ENCODE measurements around the gene TCERG1L. TPM values are rescaled to one million over a fixed set of nuclear protein-coding genes. Genes with fewer than 3 reads are reported as not detected.

TCERG1L gene
- total RNA-seq, 1 donor from 2014 or later: not detected

DNA sequence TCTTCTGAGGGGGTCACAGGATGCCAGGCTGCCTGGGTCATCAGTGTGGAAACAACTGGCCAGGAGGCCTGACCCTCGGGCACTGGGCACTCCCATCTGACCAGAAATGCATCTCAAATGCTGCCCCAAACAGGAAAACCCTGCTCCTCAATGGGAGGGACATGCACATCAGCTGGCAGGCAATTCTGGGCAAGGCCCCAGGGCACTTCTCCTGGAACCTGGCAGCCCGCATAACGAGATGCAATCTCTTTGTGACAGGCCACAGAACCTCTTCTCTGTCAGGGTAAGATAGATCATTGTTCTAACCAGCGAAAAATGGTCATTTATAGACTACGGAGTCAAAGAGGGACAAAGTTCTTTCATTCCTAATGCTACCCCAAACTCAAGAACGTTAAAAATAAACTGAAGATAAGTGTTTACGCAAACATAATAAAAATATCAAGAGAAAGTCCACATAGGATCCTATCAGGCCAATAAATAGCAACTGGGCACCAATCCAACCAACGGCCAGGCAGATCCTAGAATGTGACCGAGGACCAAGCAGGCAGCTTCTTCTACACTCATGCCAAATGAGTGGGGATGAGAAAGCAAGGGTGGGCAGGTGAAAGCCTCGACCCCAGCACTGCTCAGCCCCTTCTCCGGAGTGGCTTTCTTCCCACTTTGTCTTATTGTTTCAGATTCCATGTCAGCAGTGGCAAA lies 212.3 kb downstream of the TCERG1L start:
- no peak overlapping the region for H3K4me3 ChIP-seq
- H3K36me3 ChIP-seq: no peaks in the 10 kb centered on the region
- TF ChIP-seq, protein P1, sequence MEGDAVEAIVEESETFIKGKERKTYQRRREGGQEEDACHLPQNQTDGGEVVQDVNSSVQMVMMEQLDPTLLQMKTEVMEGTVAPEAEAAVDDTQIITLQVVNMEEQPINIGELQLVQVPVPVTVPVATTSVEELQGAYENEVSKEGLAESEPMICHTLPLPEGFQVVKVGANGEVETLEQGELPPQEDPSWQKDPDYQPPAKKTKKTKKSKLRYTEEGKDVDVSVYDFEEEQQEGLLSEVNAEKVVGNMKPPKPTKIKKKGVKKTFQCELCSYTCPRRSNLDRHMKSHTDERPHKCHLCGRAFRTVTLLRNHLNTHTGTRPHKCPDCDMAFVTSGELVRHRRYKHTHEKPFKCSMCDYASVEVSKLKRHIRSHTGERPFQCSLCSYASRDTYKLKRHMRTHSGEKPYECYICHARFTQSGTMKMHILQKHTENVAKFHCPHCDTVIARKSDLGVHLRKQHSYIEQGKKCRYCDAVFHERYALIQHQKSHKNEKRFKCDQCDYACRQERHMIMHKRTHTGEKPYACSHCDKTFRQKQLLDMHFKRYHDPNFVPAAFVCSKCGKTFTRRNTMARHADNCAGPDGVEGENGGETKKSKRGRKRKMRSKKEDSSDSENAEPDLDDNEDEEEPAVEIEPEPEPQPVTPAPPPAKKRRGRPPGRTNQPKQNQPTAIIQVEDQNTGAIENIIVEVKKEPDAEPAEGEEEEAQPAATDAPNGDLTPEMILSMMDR (IDR thresholded peaks at IDR 0.05): no peak
- no peaks in the 10 kb centered on the region for H3K4me1 ChIP-seq
- peak; percentile 22 for DNase-seq
- intact Hi-C loops (cut with DNase I): no loop called here
- no peak for ATAC-seq
- H3K27me3 ChIP-seq (ENCODE audit: low read depth): no peaks in the 10 kb centered on the region
- H3K27ac ChIP-seq: no peak overlapping the region
- H3K9me3 ChIP-seq: no peaks in the 10 kb centered on the region

DNA sequence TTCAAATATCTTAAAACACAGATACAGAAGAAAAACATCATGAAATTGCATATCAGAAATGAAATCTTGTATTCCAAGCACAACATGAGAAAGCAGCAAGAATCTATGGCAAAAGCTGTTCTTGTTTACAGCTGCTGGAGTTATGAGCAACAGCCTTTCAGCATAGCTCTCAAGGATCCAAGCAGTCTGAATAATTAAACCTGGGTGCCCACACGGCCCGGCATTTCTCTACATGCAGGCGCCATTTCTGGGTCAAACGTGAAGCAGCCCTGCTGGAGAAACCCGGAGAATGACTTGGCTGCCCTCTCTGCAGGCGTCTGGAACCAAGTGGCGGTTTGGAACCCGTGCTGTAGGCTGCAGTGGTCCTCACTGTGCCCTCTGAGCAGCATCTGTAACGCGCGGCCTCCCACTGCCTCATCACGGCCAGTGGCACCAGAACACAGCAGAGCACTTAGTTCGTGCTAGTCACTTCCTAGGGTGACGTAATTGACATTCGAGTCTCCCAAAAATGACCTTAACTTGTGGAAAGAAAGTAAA lies 213.0 kb downstream of the TCERG1L start:
- ATAC-seq (no peak), DNase-seq (peak; percentile 10)
- H3K4me1 ChIP-seq: no peaks in the 10 kb centered on the region
- no peaks in the 10 kb centered on the region for H3K27me3 ChIP-seq (ENCODE audit: low read depth)
- no peaks in the 10 kb centered on the region for H3K36me3 ChIP-seq
- H3K4me3 ChIP-seq: no peak overlapping the region
- TF ChIP-seq, protein P1 (IDR thresholded peaks at IDR 0.05): no peak
- H3K9me3 ChIP-seq: no peaks in the 10 kb centered on the region
- no peak overlapping the region for H3K27ac ChIP-seq
- intact Hi-C loops (cut with DNase I): no loop called here

DNA sequence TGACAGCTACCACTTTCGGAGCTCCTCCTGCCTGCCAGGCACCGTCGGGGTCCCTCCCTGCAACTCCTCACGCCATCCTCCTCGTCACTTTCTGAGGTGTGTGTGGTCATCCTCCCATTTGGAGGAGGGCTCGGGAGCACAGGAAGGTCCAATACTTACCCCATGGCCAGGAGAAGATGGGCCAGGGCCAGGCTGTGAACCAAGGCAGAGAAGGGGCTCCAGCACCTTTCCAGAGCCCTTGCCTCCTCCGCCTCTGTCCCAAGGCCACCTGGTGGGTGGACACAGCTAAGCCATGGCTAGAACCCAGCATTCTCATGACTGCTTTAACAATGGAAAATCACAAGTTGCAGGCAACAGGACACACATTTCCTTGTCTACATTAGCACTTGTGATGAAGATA lies 215.5 kb downstream of the TCERG1L start:
- Histone ChIP-seq H3K9me3 (no peaks in the 10 kb centered on the region), H3K4me3 (no peak overlapping the region), H3K36me3 (no peaks in the 10 kb centered on the region), H3K27ac (no peak overlapping the region), H3K27me3 (ENCODE audit: low read depth) (no peaks in the 10 kb centered on the region), H3K4me1 (no peaks in the 10 kb centered on the region)
- DNase-seq (peak; percentile 8), ATAC-seq (no peak)
- TF ChIP-seq, protein P1 (IDR thresholded peaks at IDR 0.05): no peak
- intact Hi-C loops (cut with DNase I): no loop called here

DNA sequence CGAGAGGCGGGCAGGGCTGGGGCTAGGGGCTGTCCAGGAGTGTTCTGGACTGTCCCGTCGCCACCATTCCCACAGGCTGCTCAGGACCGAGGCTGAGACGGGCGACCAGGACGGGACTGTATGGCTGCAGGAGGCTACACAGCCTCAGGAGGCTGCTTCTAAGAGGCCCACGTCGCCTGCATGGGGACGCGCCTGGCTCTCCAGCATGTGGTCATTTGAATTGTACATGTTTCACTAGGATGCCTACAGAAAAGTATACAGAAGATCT lies 216.3 kb downstream of the TCERG1L start:
- no peak overlapping the region for H3K27ac ChIP-seq
- H3K9me3 ChIP-seq: no peaks in the 10 kb centered on the region
- ATAC-seq: peak in 1 of 2 donors; percentile 27
- H3K36me3 ChIP-seq: no peaks in the 10 kb centered on the region
- TF ChIP-seq, protein P1 (IDR thresholded peaks at IDR 0.05): no peak
- intact Hi-C loops (cut with DNase I): no loop called here
- H3K27me3 ChIP-seq (ENCODE audit: low read depth): no peaks in the 10 kb centered on the region
- H3K4me3 ChIP-seq: no peak overlapping the region
- no peaks in the 10 kb centered on the region for H3K4me1 ChIP-seq
- no peak for DNase-seq

DNA sequence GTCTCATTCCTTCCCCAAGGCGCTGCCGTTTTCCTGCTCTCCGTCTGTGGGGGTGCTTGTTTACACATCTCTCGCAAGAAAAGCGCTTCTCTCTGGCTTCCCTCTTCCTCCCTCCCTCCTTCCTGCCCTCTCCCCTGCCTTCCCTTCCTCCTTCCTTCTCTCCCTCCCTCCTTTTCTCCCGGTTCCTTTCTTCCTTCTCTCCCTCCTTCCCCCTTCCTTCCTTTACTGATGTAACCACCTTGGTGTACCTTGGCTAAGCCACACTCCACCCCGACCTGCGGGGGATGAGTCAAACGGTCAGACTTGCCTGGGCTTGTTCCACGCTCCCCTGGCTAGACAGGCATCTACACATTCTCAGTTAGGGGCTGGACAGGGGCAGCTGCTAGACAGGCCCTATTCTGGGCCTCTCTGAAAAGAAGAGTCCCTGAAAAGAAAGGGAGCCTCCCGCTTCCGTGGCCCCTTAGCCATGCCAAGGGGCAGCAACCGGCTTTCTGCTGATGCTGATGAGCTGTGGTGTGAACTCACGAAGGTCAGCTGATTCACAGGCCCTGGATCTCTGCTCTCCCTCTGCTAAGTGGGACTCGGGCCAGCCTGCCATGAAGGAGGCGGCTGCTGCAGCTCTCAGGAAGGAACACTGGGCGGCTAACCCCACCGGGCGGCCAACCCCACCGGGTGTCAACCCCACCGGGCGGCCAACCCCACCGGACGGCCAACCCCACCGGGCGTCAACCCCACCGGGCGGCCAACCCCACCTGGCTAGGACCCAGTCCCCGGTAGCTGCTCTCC lies 216.8 kb downstream of the TCERG1L start:
- Histone ChIP-seq H3K36me3 (no peaks in the 10 kb centered on the region), H3K27ac (no peak overlapping the region), H3K27me3 (ENCODE audit: low read depth) (no peaks in the 10 kb centered on the region), H3K4me1 (no peaks in the 10 kb centered on the region), H3K9me3 (no peaks in the 10 kb centered on the region), H3K4me3 (no peak overlapping the region)
- TF ChIP-seq, protein P1 (IDR thresholded peaks at IDR 0.05): no peak
- intact Hi-C loops (cut with DNase I): no loop called here
- peak; percentile 49 for DNase-seq
- peak; percentile 32 to 34 for ATAC-seq
